B cell (primary cell): ENCODE data around the gene CHST11.

ENCODE experiments used
- CTCF ChIP-seq: fragments of 200-600 bp; IDR thresholded peaks from one replicate; pipeline ENCODE4 v1.8.0; 2022; ENCODE audit warnings: antibody characterized with exemption, mild to moderate bottlenecking
- EZH2 ChIP-seq: IDR thresholded peaks from 2 replicates; pipeline ENCODE4 v1.6.1; 2012; ENCODE audit warnings: borderline replicate concordance, low read depth, mild to moderate bottlenecking, moderate library complexity, low read length; ENCODE audit not compliant: insufficient read depth, poor library complexity, severe bottlenecking

GRCh38 chr12:104504146-104504545 lies 47.4 kb downstream of the CHST11 start:
- TF ChIP-seq CTCF = no peak
- no peak for TF ChIP-seq EZH2
